ENCODE measurements around the gene PCBP3. TPM values are rescaled to one million over a fixed set of nuclear protein-coding genes. Genes with fewer than 3 reads are reported as not detected.

PCBP3 gene
- total and polyA plus RNA-seq, 2 donors from 2014 or later: 2.3 to 5.4 TPM

- no peak for TF ChIP-seq CTCF (IDR thresholded peaks at IDR 0.05; ENCODE audit: borderline replicate concordance, extremely low read depth, insufficient read depth)
- H3K27me3 ChIP-seq (ENCODE audit: control insufficient read depth, insufficient read depth, low read length): no peaks in the 10 kb centered on the region
- DNase-seq (peak in 2 of 5 donors; percentile 9 to 53), FAIRE-seq (no peak)
- intact Hi-C loops (cut with DNase I): no loop called here
- no peaks in the 10 kb centered on the region for H3K4me1 ChIP-seq (ENCODE audit: control insufficient read depth in 2 of 3, insufficient read depth in 2 of 3, low read depth in 1 of 3, low read length in 3 of 3)
- no peaks in the 10 kb centered on the region for H3K36me3 ChIP-seq (ENCODE audit: control insufficient read depth in 2 of 3, insufficient read depth in 3 of 3, low read length in 3 of 3)
- H3K9me3 ChIP-seq (ENCODE audit: control insufficient read depth in 2 of 3, insufficient read depth in 1 of 3, low read length in 3 of 3): peaks cover 0 to 14% (median 0%) of the 10 kb centered on the region in 3 donors
- H3K27ac ChIP-seq (ENCODE audit: low read depth in 2 of 2, low read length in 2 of 2): no peak overlapping the region
- no peak overlapping the region for H3K4me3 ChIP-seq (ENCODE audit: low read length in 3 of 3)
- no peak overlapping the region for H3K9ac ChIP-seq (ENCODE audit: low read length in 3 of 3)
Measured at GRCh38 chr21:45599146-45599581, 44.4 kb upstream of the PCBP3 start.

GRCh38 chr21:45600248-45600647 is 43.3 kb upstream of the PCBP3 start:
- FAIRE-seq: no peak
- DNase-seq: no peak

GRCh38 chr21:45601551-45601950 is 42.0 kb upstream of the PCBP3 start:
- FAIRE-seq: no peak
- no peak for TF ChIP-seq CTCF (IDR thresholded peaks at IDR 0.05; ENCODE audit: borderline replicate concordance, extremely low read depth, insufficient read depth)
- intact Hi-C loops (cut with DNase I): no loop called here
- H3K9me3 ChIP-seq (ENCODE audit: control insufficient read depth in 2 of 3, insufficient read depth in 1 of 3, low read length in 3 of 3): peaks cover 0 to 18% (median 2%) of the 10 kb centered on the region in 3 donors
- H3K36me3 ChIP-seq (ENCODE audit: control insufficient read depth in 2 of 3, insufficient read depth in 3 of 3, low read length in 3 of 3): no peaks in the 10 kb centered on the region
- no peak overlapping the region for H3K4me3 ChIP-seq (ENCODE audit: low read length in 3 of 3)
- no peaks in the 10 kb centered on the region for H3K4me1 ChIP-seq (ENCODE audit: control insufficient read depth in 2 of 3, insufficient read depth in 2 of 3, low read depth in 1 of 3, low read length in 3 of 3)
- no peak overlapping the region for H3K27ac ChIP-seq (ENCODE audit: low read depth in 2 of 2, low read length in 2 of 2)
- H3K27me3 ChIP-seq (ENCODE audit: control insufficient read depth, insufficient read depth, low read length): no peaks in the 10 kb centered on the region
- no peak overlapping the region for H3K9ac ChIP-seq (ENCODE audit: low read length in 3 of 3)
- DNase-seq: peak in 1 of 5 donors; percentile 43

More at GRCh38 chr21:45600248-45600647, 43.3 kb upstream of the PCBP3 start:
- H3K4me1 ChIP-seq (ENCODE audit: control insufficient read depth in 2 of 3, insufficient read depth in 2 of 3, low read depth in 1 of 3, low read length in 3 of 3): no peaks in the 10 kb centered on the region
- H3K4me3 ChIP-seq (ENCODE audit: low read length in 3 of 3): no peak overlapping the region
- no peak overlapping the region for H3K9ac ChIP-seq (ENCODE audit: low read length in 3 of 3)
- peaks cover 0 to 18% (median 2%) of the 10 kb centered on the region in 3 donors for H3K9me3 ChIP-seq (ENCODE audit: control insufficient read depth in 2 of 3, insufficient read depth in 1 of 3, low read length in 3 of 3)
- no peak for TF ChIP-seq CTCF (IDR thresholded peaks at IDR 0.05; ENCODE audit: borderline replicate concordance, extremely low read depth, insufficient read depth)
- no peaks in the 10 kb centered on the region for H3K27me3 ChIP-seq (ENCODE audit: control insufficient read depth, insufficient read depth, low read length)
- no peaks in the 10 kb centered on the region for H3K36me3 ChIP-seq (ENCODE audit: control insufficient read depth in 2 of 3, insufficient read depth in 3 of 3, low read length in 3 of 3)
- H3K27ac ChIP-seq (ENCODE audit: low read depth in 2 of 2, low read length in 2 of 2): no peak overlapping the region
- intact Hi-C loops (cut with DNase I): no loop called here

- no peak for DNase-seq
- no peaks in the 10 kb centered on the region for H3K27me3 ChIP-seq (ENCODE audit: control insufficient read depth, insufficient read depth, low read length)
- no peaks in the 10 kb centered on the region for H3K36me3 ChIP-seq (ENCODE audit: control insufficient read depth in 2 of 3, insufficient read depth in 3 of 3, low read length in 3 of 3)
- no peaks in the 10 kb centered on the region for H3K4me1 ChIP-seq (ENCODE audit: control insufficient read depth in 2 of 3, insufficient read depth in 2 of 3, low read depth in 1 of 3, low read length in 3 of 3)
- no peak for TF ChIP-seq CTCF (IDR thresholded peaks at IDR 0.05; ENCODE audit: borderline replicate concordance, extremely low read depth, insufficient read depth)
- FAIRE-seq: no peak
- no peak overlapping the region for H3K9ac ChIP-seq (ENCODE audit: low read length in 3 of 3)
- peaks cover 0 to 18% (median 2%) of the 10 kb centered on the region in 3 donors for H3K9me3 ChIP-seq (ENCODE audit: control insufficient read depth in 2 of 3, insufficient read depth in 1 of 3, low read length in 3 of 3)
- H3K27ac ChIP-seq (ENCODE audit: low read depth in 2 of 2, low read length in 2 of 2): no peak overlapping the region
- intact Hi-C loops (cut with DNase I): no loop called here
- H3K4me3 ChIP-seq (ENCODE audit: low read length in 3 of 3): no peak overlapping the region
Measured at GRCh38 chr21:45602106-45602505, 41.4 kb upstream of the PCBP3 start.

Data from kidney (tissue), 14 donors.